IgD-negative memory B cell (primary cell): ENCODE results near the gene SCGB1D2. TPM values are rescaled to one million over a fixed set of nuclear protein-coding genes. Genes with fewer than 3 reads are reported as not detected.

Experiments
- H3K27ac Mint-ChIP-seq, 3 donors: one replicate each; pipeline ENCODE4 v1.8.0; 2020 to 2022; ENCODE audit warnings: mild to moderate bottlenecking in 3 of 3, mixed read lengths in 3 of 3, moderate library complexity in 1 of 3
- H3K27me3 Mint-ChIP-seq: one replicate; pipeline ENCODE4 v1.8.0; 2021; ENCODE audit warnings: mixed read lengths
- H3K36me3 Mint-ChIP-seq: one replicate; pipeline ENCODE4 v1.8.0; 2020; ENCODE audit warnings: mild to moderate bottlenecking, mixed read lengths
- H3K4me1 Mint-ChIP-seq, 3 donors: one replicate each; pipeline ENCODE4 v1.8.0; 2020 to 2022; ENCODE audit warnings: mixed read lengths in 3 of 3, mild to moderate bottlenecking in 1 of 3
- H3K4me3 Mint-ChIP-seq, 4 donors: one replicate each; pipeline ENCODE4 v1.8.0; 2020 to 2022; ENCODE audit warnings: mild to moderate bottlenecking in 4 of 4, mixed read lengths in 4 of 4, moderate library complexity in 3 of 4
- H3K9me3 Mint-ChIP-seq, 3 donors: one replicate each; pipeline ENCODE4 v1.8.0; 2020 to 2021; ENCODE audit warnings: mixed read lengths in 3 of 3, mild to moderate bottlenecking in 1 of 3
- polyA plus RNA-seq: library from polyadenylated mRNA; unstranded; fragments of 300-500 nt; fragmentation: Illumina TruSeq; gene quantifications from one replicate; pipeline ENCODE4 v1.2.3, GENCODE V29; 2021

SCGB1D2 gene
- polyA plus RNA-seq, 1 donor from 2014 or later, result not detected

GRCh38 chr11:62280452-62280851 is 38.4 kb downstream of the SCGB1D2 start:
- H3K4me1 Mint-ChIP-seq, result no peaks in the 10 kb centered on the region
- peaks cover 1% of the 10 kb centered on the region for H3K27me3 Mint-ChIP-seq
- no peak overlapping the region for H3K27ac Mint-ChIP-seq
- peaks cover 0 to 8% (median 3%) of the 10 kb centered on the region in 3 donors for H3K9me3 Mint-ChIP-seq
- no peaks in the 10 kb centered on the region for H3K36me3 Mint-ChIP-seq
- no peak overlapping the region for H3K4me3 Mint-ChIP-seq

Other genes with a start within 250 kb of the SCGB1D2 start
- gene INCENP, start 118.2 kb upstream of the SCGB1D2 start, polyA plus RNA-seq, result 2.8 TPM
- gene SCGB1D1, start 52.0 kb upstream of the SCGB1D2 start, polyA plus RNA-seq, result not detected
- not detected for gene SCGB2A1, start 33.6 kb upstream of the SCGB1D2 start, polyA plus RNA-seq
- not detected for gene SCGB2A2, start 27.9 kb downstream of the SCGB1D2 start, polyA plus RNA-seq
- gene SCGB1D4, start 56.8 kb downstream of the SCGB1D2 start, polyA plus RNA-seq, result not detected
- 1.9 TPM for gene ASRGL1, start 95.2 kb downstream of the SCGB1D2 start, polyA plus RNA-seq
- gene SCGB1A1, start 176.8 kb downstream of the SCGB1D2 start, polyA plus RNA-seq, result not detected